Fibroblast of skin of right quadriceps (primary cell): ENCODE results near the gene PRKAG2.
"Not testable (repeated sequence)": the region's sequence is repeated elsewhere in the genome, so short reads cannot be mapped to it uniquely, and the experiment has no call there.

ENCODE experiments used
- DNase-seq: peaks from one replicate; pipeline ENCODE4 v3.0.0-alpha.2; 2013

Gene PRKAG2

DNA sequence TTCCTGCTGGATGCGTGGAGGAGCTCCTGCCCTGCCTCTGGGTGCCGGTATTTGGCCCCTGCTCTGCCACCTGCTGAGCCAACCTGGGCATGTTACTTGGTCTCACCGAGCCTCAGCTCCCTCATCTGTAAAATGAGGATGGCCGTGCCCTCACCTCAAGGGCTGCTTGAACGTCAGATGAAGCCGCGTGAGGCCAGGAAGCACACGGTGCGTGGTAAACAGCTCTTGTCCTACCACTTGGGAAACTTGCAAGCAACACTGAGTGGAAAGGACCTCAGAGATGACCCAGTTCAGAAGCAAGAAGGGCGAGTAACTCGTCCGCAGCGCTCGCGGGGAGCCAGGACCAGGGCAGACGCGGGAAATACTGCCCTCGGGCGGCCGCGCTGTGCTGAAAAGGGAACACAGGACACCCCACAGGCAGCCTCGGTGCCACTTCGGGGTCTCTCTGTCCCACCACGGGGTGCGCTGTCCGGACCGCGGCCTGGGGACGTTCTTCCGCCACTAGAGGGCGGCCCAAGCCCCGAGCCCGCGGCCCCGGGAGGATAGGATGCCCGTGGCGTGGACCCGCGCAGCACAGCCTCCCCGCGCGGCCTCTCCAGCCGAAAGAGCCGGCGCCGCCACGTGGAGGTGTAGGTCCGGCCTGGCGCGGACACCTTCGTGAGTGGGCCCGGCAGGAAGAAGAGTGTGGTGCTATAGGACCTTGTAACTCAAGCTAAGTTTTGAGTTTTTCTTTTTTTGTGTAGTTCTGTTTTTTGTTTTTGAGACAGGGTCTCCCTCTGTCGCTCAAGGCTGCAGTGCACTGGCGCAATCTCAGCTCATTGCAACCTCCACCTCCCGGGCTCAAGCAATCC, 94.1 kb downstream of the PRKAG2 start:
- peak; percentile 52 for DNase-seq

DNA sequence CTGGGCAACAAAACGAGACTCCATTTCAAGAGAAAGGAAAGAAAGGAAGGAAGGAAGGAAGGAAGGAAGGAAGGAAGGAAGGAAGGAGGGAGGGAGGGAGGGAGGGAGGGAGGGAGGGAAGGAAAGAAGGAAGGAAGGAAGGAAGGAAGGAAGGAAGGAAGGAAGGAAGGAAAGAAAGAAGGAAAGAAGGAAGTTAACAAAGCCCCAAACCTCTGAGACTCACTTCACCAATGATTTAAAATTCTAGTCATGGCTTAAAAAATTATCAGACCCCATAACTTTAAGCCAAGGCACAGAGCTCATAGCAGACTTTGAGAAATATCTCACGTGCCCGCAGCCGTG, 94.7 kb downstream of the PRKAG2 start:
- not testable (repeated sequence) for DNase-seq

DNA sequence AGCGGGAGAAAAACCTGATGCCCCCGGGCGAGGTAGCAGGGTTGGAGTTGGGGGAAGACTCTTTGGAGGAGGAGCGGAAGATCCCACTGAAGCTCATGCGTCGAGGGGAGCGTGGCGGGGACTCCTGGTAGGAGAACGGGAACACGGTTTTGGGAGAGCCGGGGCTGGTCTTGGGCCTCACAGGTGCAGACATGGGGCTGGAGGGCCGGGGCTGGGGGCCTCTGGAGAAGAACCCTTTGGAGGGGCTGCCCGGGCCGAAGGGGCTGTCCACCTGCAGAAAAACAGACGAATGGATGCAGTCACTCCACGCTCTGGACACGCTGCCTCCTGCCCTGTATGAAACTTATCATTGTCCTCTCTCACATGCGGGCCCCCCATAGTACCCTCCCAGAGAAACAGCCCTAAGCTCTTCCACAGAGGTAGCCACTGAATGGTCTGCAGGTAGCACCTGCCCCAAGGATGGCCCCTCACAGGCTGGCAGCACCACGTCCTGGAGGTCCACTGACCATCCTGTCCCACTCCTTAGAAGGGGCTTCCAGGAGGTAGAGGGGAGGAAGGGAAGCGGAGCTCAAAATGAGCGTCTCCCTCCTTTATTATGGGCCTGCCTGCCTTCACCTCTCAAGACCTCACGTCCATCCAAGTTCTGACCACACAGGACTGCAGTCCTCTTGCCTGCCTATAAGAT, 95.6 kb downstream of the PRKAG2 start:
- DNase-seq = no peak

DNA sequence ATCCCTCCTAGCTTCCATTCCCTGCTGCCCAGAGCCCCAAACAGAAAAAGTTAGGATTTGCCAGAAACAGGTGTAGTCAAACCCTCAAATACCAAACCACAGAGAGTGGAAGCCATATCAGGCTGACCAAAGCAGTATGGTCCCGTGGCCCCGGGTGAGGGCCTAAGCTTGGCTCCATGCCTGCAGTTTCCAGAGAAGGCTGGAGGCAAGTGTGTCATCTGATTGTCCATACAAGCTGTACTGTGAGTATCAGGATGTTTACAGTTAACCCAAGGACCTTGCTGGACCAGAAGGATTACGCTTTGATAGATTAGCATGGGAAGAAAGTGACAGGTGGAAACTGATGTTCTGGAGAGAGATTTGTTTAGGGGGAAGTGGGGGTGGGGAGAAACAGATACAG, 96.3 kb downstream of the PRKAG2 start:
- no peak for DNase-seq

DNA sequence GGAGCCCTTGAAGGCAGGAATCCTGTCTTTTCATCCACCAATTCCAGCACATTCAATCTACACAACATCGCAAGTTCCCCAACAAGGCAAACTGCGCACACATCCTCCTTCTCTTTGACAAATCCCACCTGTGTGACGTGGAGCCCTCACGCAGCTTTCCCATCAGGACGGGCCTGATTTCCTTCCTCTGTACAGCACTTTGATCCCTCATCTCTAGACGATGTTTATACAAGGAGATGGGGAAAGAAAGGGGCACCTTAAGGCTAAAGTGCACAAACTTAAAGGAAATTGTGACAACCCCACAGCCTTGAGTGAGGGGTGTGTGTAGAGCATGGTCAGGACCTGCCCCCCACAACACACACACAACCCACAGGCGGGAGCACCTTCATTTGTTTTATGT, 97.2 kb downstream of the PRKAG2 start:
- no peak for DNase-seq

DNA sequence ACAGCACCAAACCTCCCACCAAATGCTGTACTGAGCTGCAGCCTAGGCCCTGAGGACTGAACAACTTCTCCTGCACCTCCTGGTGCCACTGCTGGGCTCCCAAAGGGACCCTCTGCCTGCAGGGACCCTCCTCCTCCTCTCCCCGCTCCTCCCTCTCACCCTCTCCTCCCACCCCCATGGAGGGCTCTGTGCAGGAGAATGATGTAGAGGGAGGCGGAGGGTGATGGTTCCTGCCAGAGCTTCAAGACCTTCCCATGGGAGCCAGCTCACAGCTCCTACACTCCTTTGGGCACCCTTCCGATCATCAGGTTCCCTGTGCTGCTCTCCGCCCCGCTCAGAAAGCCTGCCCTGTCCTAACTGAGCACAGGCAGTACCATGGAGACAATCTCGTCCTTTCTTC, 97.7 kb downstream of the PRKAG2 start:
- DNase-seq = no peak

DNA sequence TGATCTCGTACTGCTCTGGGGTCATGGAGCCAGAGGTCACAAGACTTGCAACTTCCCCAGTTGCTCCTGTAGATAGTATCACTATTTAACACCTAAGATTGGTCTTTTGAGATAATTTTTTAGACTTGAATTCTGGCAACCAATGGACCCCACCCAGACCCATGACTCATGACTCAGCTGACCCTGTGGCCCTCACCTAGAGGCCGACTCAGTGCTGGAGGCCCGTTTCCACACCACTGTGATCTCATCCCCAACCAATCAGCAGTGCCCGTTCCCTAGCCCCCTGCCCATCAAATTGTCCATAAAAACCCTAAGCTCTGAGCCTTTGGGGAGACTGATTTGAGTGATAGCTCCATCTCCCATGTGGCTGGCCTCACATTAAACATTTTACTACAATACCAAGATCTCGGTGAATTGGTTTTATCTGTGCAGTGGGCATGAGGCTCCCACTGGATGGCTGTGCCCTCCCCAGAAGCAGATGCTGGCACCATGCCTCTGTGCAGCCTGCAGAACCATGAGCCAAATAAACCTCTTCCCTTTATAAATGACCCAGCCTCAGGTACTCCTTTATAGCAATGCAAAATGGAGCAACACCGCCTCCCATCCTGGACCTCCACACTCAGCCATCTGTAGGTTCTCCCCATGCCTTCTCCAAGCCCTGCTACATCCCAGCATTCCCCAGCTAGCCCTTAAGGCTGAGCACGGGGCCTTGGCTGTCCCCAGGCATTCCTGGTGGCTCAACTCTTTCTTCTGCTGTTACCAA, 98.8 kb downstream of the PRKAG2 start:
- DNase-seq = no peak

DNA sequence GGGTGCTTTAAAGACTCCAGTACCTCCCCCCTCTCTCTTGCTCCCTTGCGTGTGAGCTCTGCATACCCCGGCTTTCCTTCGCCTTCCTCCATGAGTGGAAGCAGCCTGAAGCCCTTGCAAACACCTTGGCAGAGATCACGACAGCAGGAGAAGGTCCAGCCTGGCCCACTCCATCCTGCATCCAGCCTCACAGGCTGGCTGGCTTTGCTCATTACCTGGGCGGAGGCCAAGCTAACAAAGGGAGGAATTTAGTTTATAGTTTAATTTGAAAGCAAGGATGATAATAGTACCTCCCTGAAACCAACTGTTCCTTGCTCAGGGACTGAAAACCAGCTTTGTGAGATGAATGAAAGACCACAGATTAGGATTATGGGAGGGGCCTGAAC, 99.4 kb downstream of the PRKAG2 start:
- DNase-seq = no peak

DNA sequence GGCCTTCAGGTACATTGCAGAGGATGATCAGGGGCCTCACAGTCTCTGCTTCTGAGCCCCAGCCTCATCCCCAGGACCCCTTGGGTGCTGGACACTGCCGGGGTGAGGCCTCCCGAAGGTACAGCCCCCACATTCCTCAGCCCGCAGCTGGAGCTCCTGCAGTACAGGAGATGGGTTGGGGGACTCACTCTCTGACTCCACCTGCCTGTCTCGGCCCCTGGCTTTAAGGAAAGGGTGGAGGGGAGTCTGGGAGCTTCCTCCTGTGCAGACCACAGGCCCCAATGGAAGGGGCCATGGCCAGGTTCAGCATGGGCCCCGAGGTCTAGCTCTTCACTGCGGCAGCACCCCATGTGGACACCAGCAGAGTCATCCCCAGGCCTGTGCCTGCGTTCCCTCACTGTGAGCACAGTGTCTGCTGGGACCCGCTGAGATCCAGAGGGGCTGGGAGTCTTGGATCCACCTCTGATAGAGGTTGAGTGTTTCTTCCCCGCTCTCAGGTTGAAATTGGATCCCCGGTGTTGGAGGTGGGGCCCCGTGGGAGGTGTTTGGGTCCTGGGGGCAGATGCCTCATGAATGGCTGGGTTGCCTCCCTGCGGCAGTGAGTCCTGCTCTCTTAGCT, 99.9 kb downstream of the PRKAG2 start:
- no peak for DNase-seq

DNA sequence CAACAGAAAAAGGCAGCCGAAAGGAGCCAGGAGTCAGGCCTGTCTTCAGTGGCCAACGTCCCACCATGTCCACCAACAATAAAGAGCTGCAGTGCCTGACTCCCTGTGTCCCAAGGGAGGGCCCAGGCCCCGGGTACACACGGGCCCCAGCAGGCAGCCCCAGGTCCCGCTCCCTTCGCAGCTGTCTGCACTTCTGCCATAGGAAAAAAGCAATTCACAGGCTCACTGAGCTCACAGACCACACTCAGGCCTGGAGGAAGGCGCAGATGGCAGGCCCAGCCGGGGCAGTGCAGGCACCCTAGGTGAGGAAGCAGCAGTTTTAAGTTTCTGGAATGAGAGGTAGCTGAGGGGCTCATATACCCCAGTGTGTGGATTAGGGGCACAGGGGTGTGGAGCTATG, 100.5 kb downstream of the PRKAG2 start:
- DNase-seq = no peak

DNA sequence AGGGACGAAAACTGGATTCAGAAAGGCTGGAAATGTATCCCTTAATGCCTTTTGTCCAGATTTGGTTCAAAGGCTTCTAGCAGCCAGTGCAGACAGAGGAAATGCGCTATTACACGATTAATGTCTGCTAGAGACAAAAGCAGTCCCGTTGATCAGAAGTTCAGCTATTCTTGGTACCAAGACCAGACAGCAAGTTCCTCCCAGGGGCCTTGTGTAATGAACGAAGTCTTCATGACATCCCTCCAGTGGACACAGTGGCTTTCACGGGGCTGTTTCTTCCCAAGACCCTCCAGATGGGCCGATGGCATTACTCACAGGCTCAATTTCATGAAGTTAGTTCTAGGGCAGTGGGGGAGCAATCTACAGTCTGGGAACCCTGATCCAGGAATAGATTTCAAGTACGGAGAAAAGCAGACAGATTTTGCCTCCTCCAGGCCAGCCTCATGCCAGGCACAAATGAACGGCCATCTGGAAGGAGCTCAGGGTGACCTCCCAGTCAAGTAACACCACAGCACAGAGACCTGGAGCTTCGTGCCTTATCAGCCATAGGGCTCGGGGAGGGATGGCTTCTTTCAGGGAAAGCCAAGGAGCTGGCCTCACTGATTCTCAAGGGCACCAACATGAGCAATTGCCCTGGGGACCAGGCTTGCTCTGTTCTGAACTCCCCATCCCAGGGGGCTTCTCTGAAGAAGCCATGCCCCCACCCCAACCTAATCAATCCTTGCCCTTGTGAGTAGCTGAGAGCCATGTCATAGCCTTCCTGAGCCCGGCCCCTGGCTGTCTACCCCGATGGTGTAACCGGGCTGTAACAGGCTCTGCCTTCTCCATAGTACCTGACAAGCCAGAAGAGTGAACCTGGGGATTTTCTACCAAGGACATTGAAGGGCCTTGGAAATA, 101.1 kb downstream of the PRKAG2 start:
- DNase-seq = no peak

DNA sequence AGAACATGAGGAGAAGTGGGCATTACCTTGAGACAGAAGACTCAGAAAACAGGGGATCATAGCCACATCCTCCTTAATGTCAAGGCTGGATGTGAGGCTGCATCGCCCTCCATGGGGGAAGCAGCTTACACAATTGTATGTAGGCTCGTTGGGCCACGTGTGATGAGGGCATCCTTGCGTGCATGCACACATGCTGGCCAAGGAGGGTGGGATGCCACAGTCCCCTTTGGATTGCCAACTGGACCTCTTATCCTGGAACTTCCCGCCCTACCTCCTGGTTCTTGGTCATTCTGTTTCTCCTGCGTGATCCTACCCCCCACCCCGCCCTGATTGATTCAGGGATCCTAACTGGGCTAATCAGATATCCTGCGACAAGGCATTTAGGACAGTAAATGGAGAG, 102.0 kb downstream of the PRKAG2 start:
- DNase-seq = no peak

DNA sequence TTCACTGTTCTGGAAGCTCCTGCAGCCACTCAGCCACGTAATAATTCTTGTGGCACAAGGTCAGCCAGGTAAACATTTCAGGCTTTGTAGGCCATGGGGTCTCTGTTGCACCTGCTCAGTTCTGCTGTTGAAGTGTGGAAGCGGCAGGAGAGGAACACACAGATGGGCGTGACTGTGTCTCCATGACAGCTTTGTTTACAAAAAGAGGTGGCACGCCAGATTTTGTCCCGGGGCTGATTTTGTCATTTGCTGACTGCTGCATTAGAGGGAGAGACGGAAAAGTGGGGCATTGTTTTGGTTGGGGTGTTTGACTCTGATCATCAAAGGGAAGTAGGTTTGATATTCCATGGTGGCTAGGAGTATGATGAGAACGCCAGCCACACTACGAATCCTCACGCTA, 103.1 kb downstream of the PRKAG2 start:
- no peak for DNase-seq

DNA sequence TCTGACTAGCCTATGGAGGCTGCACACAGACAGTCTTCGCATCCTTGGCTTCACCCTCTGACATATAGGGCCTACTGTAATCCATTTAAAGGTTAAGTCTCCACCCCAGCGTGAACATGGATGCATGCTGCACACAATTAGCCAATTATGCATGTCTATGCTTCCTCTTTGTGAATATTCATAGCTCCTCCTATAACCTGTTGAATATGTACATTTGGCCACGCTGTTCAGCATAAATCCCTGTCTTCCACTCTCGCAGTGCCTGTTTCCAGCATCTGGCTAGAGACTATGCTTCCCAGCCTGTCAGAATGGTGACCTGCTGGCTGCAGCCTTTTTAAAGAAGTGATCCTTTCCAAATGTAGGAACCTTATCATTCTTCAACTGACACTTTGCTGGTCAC, 106.7 kb downstream of the PRKAG2 start:
- DNase-seq = no peak

DNA sequence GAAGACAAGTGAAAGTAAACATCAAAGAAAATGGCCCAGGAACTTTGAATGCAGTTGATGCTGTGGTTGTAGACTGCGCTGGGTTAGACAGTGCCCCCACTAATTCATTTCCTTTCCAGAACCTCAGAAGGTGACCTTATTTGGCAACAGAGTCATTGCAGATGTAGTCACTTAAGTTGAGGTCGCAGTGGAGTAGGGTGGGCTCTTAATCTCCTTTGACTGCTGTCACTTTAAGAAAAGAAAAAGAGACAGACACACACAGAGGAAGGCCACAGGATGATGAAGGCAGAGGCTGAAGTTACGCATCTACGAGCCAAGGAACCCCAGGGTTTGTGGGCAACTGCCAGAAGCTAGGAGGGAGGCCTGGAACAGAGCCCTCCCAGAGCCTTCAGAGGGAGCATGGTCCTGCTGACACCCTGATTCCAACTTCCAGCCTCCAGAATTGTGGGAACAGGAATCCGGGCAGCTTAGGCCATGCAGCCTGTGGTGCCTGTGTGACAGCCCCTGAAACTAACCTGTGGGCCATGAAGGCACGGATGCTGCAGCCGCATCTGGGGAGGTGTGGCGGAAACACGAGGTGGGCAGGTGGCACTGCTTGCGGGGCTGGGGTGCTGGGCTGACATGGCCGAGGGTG, 107.6 kb downstream of the PRKAG2 start:
- DNase-seq = no peak

DNA sequence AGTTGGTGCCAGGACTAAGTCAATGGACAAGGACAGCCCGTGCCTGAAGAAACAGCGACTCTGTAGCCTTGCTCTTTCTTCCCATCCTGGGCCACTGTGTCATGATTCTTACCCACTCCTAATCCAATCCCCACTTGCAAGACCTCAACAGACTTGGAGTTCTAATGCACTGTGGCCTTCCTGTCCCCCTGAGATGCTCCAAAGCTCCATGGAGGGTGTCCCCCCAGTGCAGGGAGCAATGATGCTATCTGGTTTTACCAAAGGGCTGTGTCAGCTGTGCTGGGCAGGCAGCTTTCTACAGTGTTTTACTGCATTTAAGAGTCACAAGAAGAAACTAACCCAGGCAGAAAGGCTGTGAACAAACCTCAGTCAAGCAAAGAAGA, 108.1 kb downstream of the PRKAG2 start:
- no peak for DNase-seq

DNA sequence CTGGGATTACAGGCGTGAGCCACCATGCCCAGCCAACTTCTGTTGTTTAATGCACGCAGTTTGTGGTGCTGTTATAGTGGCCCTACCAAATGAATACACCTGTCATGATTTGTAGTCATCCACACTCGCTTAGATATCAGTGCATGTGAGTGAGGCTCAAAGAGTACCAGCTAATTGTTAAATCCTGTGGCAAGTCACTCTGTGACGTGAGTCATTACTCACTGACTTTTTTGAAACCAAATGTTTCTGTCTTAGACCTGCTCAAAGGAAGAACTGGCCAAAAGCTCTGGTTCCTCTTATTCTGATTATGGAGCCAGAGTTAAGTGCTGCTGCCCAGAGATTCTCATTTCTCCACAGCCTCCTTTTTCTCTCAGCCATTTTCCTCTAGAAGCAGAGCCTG, 109.4 kb downstream of the PRKAG2 start:
- no peak for DNase-seq

DNA sequence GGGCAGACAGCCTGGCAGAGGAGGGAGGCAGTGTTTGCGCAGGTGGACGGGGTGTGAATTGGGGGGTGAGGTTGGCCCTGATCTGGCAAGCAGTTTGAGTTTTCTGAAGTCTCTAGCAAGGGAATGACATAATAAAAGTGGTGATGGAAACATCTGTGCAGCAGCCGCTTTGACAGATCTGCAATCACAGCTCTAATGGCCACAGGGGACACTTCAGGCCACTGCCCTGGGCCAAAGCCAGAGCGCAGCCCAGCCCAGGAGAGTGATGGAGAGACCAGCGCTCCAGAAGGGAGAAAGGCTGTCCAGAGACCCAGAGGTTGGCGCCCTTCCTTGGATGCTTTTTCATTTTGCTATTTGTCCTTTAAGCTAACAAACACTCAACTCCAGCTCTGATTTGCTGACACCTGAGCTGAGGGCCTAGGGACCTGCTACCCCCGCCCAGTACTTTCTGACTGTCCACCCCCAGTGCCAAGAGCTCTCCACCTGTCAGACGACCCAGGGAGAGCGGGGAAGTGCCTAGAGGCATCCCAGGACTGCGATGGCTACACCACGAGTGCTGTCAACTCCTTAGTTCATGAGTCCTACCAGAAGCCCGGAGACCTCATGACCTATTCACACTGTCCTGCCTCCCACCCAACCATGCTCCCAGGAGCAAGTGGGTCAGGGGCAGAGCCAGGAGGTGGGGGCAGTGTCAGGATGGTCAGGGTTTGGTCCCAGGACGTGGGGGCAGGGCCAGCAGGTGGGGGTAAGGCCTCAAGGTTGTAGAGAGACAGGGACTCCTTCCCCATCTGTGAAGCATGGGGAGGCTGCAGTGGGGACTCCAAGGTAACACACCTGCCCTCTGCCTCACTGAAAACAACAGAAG, 112.6 kb downstream of the PRKAG2 start:
- no peak for DNase-seq

DNA sequence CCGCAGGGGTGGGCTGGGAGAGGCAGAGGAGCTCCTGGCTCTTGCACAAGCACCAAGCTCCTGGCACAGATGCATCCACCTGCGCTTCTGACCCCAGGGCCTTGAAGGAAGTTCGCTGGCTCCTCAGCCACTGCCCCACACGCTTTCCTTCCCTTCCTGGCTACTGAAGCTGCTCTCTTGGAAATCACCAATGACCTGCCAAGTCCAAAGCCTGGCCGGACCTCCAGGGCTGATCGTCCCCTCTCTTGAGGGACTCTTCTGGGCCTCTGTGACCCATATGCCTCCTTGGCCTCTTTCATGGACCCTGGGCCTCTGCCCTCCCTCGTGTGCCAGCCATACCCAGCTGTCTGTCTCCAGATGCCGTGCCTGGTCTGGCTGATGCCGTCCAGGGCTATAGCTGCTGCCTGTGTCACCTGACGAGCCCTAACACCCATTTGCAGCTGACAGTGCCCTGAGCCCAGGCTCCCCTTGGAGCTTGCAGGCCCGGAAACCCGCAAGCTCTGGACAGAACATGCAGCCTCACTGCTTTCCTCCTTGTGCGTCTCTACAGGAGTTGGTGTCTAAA, 113.4 kb downstream of the PRKAG2 start:
- no peak for DNase-seq

DNA sequence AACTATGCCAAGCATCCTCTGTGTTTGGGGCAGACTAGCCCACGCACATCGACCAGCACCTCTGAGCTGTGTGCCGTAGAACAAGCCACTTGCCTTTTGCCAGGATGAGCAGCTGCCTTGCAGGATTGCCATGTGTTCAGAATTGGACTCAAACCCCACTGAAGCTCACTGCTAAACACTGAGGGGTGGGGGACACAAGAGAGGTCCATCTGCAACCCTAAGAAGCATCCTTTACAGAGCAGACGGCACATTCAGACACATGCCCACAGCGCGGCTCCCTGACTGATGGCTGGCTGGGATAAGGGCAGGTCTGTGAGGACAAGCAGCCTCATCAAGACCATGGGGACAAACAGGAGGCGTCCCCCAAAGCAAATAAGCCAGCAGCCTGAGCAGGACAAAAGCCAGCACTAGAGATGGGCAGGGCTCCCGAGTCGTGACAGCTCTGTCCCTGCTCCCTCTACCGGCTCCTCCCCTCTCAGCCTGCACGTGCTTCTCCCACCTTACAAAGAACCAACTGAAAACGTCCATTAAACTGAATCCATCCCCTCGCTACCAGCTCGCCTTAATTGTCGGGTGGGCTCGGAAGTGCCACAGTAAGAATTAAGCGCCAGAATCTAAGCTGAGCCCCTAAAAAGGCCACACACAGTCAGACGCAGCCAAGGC, 114.2 kb downstream of the PRKAG2 start:
- no peak for DNase-seq
